Stimulated activated CD8-positive, alpha-beta memory T cell treated with anti-CD3 and anti-CD28 coated beads, Interleukin-4, amount 100 ng/mL, for 24 hours (primary cell): ENCODE results near the gene TDRD10.

Source experiments
- DNase-seq: peaks from one replicate; pipeline ENCODE4 v3.0.0-alpha.2; 2020; ENCODE audit warnings: low read depth

Gene TDRD10

DNA sequence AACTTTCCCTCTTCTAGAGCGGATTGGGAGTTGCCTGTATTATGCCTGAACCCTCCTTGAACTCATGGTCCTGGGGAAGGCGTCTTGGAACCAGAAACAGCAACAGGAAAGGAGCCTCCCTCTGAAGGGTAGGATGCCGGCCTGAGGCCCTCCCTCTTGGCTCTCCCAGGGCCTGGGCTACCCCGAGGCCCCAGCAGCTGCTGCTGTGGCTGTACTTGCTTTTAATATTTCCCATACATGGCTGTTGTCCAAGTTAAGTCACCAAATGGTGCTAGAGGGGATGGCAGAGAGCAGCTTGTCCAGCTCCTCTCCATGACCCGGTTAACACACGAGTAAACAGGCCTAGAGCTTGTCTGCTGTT, 76.0 kb downstream of the TDRD10 start:
- DNase-seq = no peak

DNA sequence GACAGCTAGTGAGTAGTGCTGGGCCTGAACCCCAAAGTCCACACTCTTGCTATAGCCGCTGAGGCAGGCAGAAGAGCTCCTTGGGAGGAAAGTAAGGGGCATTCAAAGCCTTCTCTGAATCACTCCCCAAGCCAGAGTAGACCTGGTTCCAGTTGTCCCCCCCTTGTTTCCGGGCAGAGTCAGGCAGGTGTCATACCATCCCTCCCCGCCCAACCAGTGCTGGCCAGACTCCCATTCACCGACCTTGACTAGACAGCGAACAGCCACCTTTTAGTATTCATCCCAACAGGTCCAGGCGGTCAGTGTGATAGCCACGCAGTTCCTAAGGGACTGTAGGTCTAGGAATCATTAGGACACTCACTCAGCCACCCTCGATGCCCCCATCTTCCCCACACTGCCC, 77.4 kb downstream of the TDRD10 start:
- no peak for DNase-seq

DNA sequence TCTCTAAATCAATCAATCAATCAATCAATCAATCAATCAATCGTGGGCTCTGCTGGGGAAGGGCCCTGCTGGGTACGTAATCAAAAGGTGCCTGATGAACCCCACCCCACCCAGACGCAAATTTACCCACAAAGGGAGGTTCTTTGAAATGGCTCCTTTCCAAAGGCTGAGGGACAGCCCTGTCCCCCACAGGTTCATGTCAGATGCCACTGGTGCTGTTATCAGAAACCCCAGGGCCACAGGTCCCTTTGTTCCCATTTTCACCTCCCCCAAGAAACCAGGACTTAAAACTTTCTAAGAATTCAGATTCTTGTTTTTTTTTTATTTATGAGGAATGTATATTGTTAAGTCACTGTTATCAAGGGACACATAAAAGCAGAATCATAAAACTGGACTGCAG, 79.7 kb downstream of the TDRD10 start:
- no peak for DNase-seq

DNA sequence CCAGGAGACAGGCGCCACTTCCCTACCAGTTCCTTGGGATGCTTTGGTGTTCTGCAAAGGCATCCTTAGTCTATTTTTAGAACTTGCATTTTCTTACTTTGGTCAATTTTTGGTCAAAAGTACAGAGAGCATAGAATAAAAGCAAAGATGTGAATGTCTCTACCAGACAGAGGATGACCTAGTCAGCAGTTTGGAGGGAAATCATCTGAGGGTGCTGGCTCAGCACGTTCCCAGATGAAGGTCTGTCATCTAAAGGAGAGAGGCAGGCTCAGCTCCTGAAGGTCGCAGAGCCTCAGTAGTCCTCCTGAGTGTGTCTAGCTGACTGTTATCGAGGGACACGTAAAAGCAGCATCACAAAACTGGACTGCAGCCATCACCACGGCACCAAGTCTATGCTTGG, 80.9 kb downstream of the TDRD10 start:
- no peak for DNase-seq

DNA sequence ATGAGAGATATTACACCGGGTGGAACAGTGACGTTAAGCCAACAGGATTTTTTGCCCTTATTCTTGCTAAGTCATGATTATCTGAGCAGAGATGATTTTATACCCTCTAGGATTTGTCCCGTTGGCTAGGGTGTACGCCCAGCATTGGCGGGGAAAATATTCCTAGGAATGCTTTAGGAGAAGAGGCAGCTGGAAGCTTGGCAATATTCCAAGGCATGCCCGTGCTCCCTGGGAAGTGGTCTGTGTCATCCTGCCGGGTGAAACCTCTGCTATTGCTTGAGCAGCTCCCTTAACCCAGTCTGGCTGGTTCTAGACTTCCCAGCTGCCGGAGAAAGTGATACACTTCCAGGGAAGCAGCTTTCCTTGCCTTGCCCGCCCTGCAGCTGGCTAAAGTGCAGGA, 81.8 kb downstream of the TDRD10 start:
- DNase-seq = no peak

DNA sequence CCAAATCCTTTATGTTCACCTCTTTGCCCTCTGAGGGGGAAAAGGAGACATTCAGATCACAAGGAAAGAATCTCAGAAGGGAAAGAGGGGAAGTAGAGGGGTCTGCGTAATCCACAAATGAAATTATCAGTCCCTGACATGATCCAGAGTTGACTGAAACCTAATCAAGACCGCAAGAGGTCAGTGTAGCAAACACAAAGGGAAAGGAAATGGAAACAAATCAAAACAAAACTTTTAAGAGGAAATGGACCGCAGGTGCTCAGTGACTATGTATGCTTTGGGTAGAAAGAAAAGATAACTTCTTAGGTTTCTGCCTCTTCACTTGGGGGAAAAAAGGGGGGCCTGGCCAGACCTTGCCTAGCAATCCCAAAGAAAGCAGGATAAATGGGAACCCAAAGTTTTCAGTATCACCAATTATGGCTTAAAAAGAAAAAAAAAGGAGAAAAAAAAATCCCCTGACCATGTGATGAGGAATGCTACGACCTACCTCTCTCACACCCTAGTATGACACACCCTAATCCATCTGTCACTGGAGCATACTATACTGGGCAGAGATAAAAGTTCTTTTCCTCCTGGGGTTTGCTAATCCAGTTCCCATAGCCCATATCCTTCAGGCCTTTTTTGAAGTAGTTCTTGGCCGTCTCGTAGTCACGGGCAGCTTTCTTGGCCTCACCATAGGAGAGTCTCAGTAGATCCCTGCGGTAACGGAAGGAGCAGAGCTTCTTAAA, 82.4 kb downstream of the TDRD10 start:
- DNase-seq = no peak

DNA sequence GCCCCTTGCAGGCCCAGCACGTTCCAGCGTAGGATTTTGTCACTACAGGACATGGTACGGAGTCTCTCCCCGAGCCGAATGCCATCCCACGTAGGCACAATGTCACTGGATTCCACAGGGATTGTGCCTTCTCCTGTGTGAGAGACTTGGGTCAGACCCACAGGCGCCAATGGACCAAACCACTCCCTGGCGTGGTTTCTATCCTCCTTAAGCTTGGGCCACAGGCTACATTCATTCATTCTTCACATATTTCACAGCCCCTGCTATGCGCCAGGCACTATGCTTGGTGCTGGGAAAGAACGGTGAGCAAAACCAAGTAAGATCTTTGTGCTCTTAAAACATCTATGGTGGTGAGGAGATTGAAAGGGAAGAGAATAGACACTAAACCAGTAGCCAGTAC, 84.2 kb downstream of the TDRD10 start:
- no peak for DNase-seq

DNA sequence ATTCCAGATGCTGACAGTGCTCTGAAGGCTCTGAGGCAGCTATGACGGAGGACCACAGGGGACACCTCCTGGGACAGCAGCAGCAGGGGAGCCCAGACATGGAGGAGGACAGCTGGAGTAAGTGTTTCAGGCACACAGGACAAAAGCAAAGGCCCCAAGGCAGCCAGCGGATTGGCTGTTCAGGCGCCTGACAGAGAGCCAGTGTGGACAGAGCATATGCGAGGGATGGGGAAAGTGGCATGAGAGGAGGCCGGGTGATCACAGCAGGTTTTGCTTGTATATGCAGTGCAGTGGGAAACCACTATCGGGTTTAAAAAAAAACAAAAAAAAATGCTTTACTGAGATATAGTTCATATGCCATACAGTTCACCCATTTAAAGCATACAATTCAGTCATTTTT, 84.6 kb downstream of the TDRD10 start:
- DNase-seq = no peak

DNA sequence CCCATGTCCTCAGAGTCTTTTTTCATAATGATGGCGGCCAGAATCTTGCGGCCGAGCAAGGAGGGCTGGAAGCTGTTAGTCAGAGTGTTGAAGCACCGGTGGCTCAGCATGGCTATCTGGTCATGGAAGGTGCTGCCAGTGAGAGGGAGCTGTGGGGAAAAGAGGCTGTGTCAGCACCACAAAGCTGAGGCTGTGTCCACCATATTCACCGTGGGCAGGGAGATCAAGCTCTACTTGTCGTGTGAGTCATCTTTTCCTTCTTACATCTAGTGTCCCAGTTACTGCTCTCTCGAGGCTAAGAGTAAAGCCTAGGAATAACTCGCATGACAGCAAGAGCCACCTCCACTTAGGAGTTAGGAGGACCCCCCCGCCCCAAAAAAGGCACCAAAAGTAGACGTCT, 87.8 kb downstream of the TDRD10 start:
- DNase-seq = no peak

DNA sequence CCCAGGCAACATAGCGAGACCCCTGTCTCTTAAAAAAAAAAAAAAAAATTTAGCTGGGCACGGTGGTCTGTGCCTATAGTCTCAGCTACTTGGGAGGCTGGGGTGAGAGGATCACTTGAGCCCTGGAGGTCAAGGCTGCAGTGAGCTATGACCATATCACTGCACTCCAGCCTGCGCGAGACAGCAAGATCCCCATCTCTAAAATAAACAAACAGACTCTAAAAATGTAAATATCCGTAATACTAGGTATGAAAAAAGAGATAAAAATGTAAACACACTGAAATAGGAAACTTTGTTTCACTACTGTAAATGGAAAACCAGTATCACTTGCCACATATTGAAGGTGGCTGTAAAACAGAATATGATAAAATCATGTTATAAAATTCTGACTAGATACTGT, 88.7 kb downstream of the TDRD10 start:
- DNase-seq = no peak

DNA sequence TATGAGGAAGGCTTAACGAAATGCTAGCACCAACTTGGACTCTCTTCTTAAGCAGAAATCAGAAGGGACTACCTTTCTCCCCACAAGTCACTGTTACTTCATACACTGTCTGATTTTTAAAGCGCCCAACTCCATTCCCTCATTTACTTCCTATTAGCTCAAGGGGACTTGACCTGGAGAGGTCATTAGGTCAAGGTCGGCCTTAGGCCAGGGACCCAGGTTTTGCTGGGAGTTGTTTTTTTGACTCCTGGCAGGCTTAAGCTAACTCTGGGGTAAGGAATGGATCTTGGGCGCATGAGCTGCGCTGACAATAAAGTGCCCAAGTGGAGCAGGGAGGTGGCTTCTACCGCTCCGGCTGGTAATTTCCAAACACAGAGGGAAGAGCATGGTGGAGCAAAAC, 89.2 kb downstream of the TDRD10 start:
- no peak for DNase-seq

DNA sequence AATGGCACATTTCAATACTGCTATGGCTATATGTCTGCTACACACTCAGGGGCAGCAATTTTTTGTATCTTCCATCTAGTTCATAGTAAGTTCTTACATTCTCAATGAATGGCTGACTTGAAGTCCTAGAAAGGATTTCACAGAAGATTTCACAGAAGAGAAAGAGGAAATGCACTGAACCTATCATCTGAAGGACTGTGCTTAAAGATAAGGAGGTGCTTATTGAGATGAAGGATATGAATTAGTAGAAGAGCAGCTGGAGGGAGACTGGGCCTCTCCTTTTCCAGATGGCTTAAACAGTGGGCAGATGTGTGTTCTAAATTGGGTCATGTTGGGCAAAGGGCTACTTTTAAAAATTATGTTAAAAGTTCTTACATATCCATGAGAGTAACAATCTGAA, 91.4 kb downstream of the TDRD10 start:
- DNase-seq = no peak

DNA sequence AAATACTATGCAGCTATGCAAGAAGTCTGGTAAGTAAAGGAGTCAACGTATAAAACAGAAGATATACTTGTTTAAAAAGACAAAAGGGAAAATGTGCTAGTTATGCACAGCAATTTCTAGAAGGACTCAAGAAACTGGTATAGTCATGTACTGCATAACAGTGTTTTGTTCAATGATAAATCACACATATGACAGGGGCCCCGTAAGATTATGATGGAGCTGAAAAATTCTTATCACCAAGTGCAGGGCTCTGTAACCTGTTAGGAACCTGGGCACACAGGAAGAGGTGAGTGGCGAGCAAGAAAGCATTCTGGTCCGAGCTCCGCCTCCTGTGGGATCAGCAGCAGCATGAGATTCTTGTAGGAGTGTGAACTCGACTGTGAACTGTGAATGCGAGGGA, 92.8 kb downstream of the TDRD10 start:
- no peak for DNase-seq

DNA sequence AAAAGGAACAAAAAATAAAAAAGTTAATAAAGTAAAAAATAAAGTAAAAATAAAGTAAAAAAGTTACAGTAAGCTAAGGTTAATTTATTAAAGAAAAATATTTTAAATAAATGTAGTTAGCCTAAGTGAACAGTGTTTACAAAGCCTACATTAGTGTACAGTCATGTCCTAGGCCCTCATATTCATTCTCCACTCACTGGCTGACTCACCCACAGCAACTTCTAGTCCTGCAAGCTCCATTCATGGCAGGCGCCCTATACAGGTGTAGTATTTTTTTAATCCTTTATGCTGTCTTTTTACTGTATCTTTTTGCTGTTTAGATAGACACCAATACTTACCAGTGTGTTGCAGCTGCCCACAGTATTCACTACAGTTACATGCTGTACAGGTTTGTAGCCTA, 93.6 kb downstream of the TDRD10 start:
- no peak for DNase-seq
